PC-9 (cell line): Measurements from ENCODE around the gene SPON2. TPM values are rescaled to one million over a fixed set of nuclear protein-coding genes. Genes with fewer than 3 reads are reported as not detected.

ENCODE experiments used
- BruUV-seq: library from RNA; stranded (reverse); fragments of 400-500 nt; replicated peaks from 2 replicates; lab custom pipeline; 2021; lab: Mats Ljungman, UMichigan
- CTCF ChIA-PET: fragments of 300-600 bp; sonication (Branson Sonifier 250); formaldehyde crosslinking; loops from one replicate; lab custom pipeline; 2022; ENCODE audit warnings: antibody characterized with exemption; lab: Charles Lee
- POLR2A ChIA-PET: fragments of 300-600 bp; sonication (Branson Sonifier 250); formaldehyde crosslinking; loops from one replicate; lab custom pipeline; 2022; ENCODE audit warnings: antibody characterized with exemption; ENCODE audit not compliant: unreplicated experiment; lab: Charles Lee
- DNase-seq, 2 experiments: peaks; one replicate each; pipeline versions ENCODE4 v3.0.0 to v3.0.0-alpha.2; 2015 to 2022; ENCODE audit warnings: mixed read lengths in 1 of 2
- H2AFZ ChIP-seq: fragments of 200-600 bp; sonication (generic); 2 replicates; pipeline ENCODE4 v1.8.1; 2017; ENCODE audit warnings: antibody characterized with exemption
- H3F3A ChIP-seq: fragments of 200-600 bp; sonication (generic); 2 replicates; pipeline ENCODE4 v1.8.1; 2017; ENCODE audit warnings: antibody characterized with exemption, mild to moderate bottlenecking, low read depth; ENCODE audit not compliant: insufficient read depth
- H3K27ac ChIP-seq: fragments of 200-600 bp; sonication (generic); 2 replicates; pipeline ENCODE4 v1.6.1; 2016; ENCODE audit warnings: mixed run types
- H3K27me3 ChIP-seq: fragments of 200-600 bp; sonication (generic); 2 replicates; pipeline ENCODE4 v1.6.1; 2016; ENCODE audit warnings: low read depth, mixed run types; ENCODE audit not compliant: insufficient read depth
- H3K36me3 ChIP-seq: fragments of 200-600 bp; sonication (generic); 2 replicates; pipeline ENCODE4 v1.6.1; 2016; ENCODE audit warnings: low read depth, mixed run types
- H3K4me1 ChIP-seq: fragments of 200-600 bp; sonication (generic); replicated peaks from 2 replicates; pipeline ENCODE4 v1.6.1; 2016; ENCODE audit warnings: mixed run types; ENCODE audit not compliant: insufficient read depth
- H3K4me2 ChIP-seq: fragments of 200-600 bp; sonication (generic); 2 replicates; pipeline ENCODE4 v1.6.1; 2017; ENCODE audit warnings: mixed run types
- H3K4me3 ChIP-seq: fragments of 200-600 bp; sonication (generic); 2 replicates; pipeline ENCODE4 v1.6.1; 2016; ENCODE audit warnings: mixed run types
- H3K79me2 ChIP-seq: fragments of 200-600 bp; sonication (generic); 2 replicates; pipeline ENCODE4 v1.6.1; 2017; ENCODE audit warnings: low read depth, mixed run types
- H3K9me2 ChIP-seq: fragments of 200-600 bp; sonication (generic); 2 replicates; pipeline ENCODE4 v1.8.1; 2017; ENCODE audit warnings: mild to moderate bottlenecking; ENCODE audit not compliant: insufficient read depth
- H3K9me3 ChIP-seq: fragments of 200-600 bp; sonication (generic); 2 replicates; pipeline ENCODE4 v1.8.1; 2016; ENCODE audit warnings: low read depth; ENCODE audit not compliant: insufficient read depth
- H4K20me1 ChIP-seq: fragments of 200-600 bp; sonication (generic); 2 replicates; pipeline ENCODE4 v1.8.1; 2017; ENCODE audit not compliant: insufficient read depth
- CTCF ChIP-seq: fragments of 200-600 bp; sonication (generic); conservative IDR thresholded peaks from 2 replicates; pipeline ENCODE4 v1.6.1; 2017; ENCODE audit warnings: mixed run types, antibody characterized with exemption, mild to moderate bottlenecking, moderate library complexity
- EZH2 ChIP-seq: fragments of 200-600 bp; sonication (generic); IDR thresholded peaks from 2 replicates; pipeline ENCODE4 v1.8.0; 2017; ENCODE audit warnings: antibody characterized with exemption, low read depth
- intact Hi-C: fragments of 100-400 bp; cut with micrococcal nuclease; formaldehyde crosslinking; loops from one replicate; pipeline ENCODE4 v1.10.0; 2022; ENCODE audit not compliant: unreplicated experiment
- total RNA-seq: library from RNA; stranded (reverse); gene quantifications from 2 replicates; pipeline ENCODE4 v1.2.3, GENCODE V29; 2021

Gene SPON2
- total RNA-seq, 1 experiment from 2014 or later, result 2.0 TPM

- H3K4me1 ChIP-seq, result no peaks in the 10 kb centered on the region
- ChIA-PET CTCF (no interaction called here), POLR2A (no interaction called here)
- BruUV-seq, result no TSS peak
- no peak overlapping the region for H3K27ac ChIP-seq
- H3F3A ChIP-seq, result peaks cover 3% of the 10 kb centered on the region; the same call in 1 of the 2 replicates
- intact Hi-C loops, result no loop called here
- H4K20me1 ChIP-seq, result no peaks in the 10 kb centered on the region
- H3K4me3 ChIP-seq, result no peak overlapping the region
- no peak overlapping the region for H2AFZ ChIP-seq
- DNase-seq, result no peak
- no peak overlapping the region for H3K4me2 ChIP-seq
- TF ChIP-seq EZH2 (no peak), CTCF (no peak)
- no peaks in the 10 kb centered on the region for H3K79me2 ChIP-seq
- H3K36me3 ChIP-seq, result no peaks in the 10 kb centered on the region
- H3K9me3 ChIP-seq, result no peaks in the 10 kb centered on the region
- H3K9me2 ChIP-seq, result no peaks in the 10 kb centered on the region
- 0 out of 2 replicates have a peak, but pooled peaks cover 6% of the 10 kb centered on the region for H3K27me3 ChIP-seq
These were observed 25.9 kb upstream of the SPON2 start for GRCh38 chr4:1198098-1198844.

GRCh38 chr4:1196421-1197183, 24.2 kb upstream of the SPON2 start:
- H3K9me3 ChIP-seq, result no peaks in the 10 kb centered on the region
- H3F3A ChIP-seq, result peaks cover 13% of the 10 kb centered on the region; the same call in 1 of the 2 replicates
- no peaks in the 10 kb centered on the region for H3K79me2 ChIP-seq
- BruUV-seq, result no TSS peak
- ChIA-PET CTCF (no interaction called here), POLR2A (interaction anchor here (0.7 kb wide), 1 partner anchor 150 kb away, joined by 3 read pairs; no protein-coding TSS in a partner anchor)
- DNase-seq, result no peak
- no peak overlapping the region for H2AFZ ChIP-seq
- TF ChIP-seq EZH2 (no peak), CTCF (no peak)
- H3K36me3 ChIP-seq, result no peaks in the 10 kb centered on the region
- no peaks in the 10 kb centered on the region for H3K9me2 ChIP-seq
- H3K4me1 ChIP-seq, result peaks cover 15% of the 10 kb centered on the region
- no peak overlapping the region for H3K4me2 ChIP-seq
- no peaks in the 10 kb centered on the region for H4K20me1 ChIP-seq
- H3K27ac ChIP-seq, result no peak overlapping the region
- 0 out of 2 replicates have a peak, but pooled peaks cover 6% of the 10 kb centered on the region for H3K27me3 ChIP-seq
- no peak overlapping the region for H3K4me3 ChIP-seq
- intact Hi-C loops, result no loop called here

DNA sequence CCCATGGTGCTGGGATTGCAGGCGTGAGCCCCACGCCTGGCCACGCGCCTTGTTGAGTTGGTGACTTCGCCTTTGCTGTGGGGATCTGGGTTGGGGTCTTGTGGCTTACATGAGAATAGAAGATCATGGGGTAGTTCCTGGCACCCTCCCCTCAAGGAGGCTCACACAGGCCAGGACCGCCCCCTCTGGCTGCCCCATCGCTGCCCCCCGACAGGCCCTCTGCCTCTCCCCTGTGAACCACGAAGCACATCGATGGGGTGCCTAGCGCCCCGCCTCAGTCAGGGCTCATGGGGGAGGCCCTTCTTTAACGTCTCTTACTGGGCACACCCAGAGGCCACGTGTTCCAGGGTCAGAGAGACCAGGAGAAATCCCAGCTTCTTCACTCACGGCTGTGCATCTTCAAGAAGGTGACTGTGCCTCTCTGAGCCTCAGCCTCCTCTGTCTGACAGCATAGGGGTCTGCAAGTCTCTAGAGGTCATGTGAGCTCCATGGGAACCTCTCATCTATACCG, 23.6 kb upstream of the SPON2 start:
- Histone ChIP-seq H3K4me1 (peaks cover 17% of the 10 kb centered on the region), H3K79me2 (no peaks in the 10 kb centered on the region), H3K27ac (no peak overlapping the region), H3K4me2 (no peak overlapping the region), H3K9me2 (no peaks in the 10 kb centered on the region), H3K27me3 (0 out of 2 replicates have a peak, but pooled peaks cover 6% of the 10 kb centered on the region), H3K9me3 (no peaks in the 10 kb centered on the region), H4K20me1 (no peaks in the 10 kb centered on the region), H3F3A (peaks cover 13% of the 10 kb centered on the region; the same call in 1 of the 2 replicates), H3K4me3 (no peak overlapping the region), H3K36me3 (no peaks in the 10 kb centered on the region), H2AFZ (no peak overlapping the region)
- POLR2A ChIA-PET, result no interaction called here
- no peak for DNase-seq
- intact Hi-C loops, result no loop called here
- no TSS peak for BruUV-seq
- CTCF ChIA-PET, result no interaction called here
- TF ChIP-seq CTCF, result no peak
- no peak for TF ChIP-seq EZH2
